Hypothalamus (tissue), 51 donors: ENCODE data around the gene BFSP2.

Experiments used
- DNase-seq, 51 donors: peaks; one replicate each; lab custom pipeline; 2025; lab: John Stamatoyannopoulos, UW

The BFSP2 gene, protein sequence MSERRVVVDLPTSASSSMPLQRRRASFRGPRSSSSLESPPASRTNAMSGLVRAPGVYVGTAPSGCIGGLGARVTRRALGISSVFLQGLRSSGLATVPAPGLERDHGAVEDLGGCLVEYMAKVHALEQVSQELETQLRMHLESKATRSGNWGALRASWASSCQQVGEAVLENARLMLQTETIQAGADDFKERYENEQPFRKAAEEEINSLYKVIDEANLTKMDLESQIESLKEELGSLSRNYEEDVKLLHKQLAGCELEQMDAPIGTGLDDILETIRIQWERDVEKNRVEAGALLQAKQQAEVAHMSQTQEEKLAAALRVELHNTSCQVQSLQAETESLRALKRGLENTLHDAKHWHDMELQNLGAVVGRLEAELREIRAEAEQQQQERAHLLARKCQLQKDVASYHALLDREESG

GRCh38 chr3:133400006-133400515 is at the start of gene BFSP2:
Gene BFSP2 (plus strand): TSS chr3:133400056. CDS start chr3:133400084, 28 bp downstream.
- DNase-seq, result no peak

- DNase-seq, result no peak
Observed at GRCh38 chr3:133354721-133355120, 45.1 kb upstream of the BFSP2 start.

DNA sequence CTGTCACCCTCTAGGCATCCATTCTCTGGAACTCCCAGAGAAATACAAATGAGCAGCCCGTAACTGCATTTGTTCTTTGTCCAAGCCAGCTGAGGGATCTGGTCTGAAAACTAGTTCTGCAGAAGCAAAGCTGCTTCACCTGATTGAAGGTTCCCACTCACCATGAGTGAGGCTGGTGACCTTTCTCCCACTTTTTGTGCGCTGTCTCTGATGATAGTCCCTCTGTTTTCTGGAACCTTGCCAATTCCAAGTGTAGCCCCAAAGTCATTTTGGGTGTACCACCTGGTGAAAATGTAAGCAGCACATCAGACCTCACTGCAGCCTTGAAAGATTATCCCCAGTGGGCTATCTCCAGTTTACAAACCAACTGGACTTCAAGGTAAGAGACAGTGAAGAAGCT is 39.4 kb upstream of the BFSP2 start:
- no peak for DNase-seq

DNA sequence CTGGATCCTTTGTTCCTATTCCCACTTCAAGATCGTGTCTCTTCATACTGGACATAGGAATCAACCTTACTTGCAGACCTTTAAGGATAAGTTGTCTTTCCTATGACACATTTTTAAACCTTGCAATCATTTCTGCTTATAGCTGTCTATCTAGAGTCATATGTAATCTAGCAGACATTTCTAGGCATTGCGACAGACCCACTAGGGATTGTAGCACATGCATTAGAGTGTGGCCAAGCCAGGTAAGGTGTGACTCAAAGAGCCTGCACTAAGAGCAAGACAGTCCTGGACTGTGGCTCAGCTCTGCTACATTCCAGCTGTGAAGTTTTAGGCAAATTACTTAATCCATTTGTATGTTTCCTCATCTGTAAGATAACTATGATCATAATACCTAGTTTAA is 38.8 kb upstream of the BFSP2 start:
- no peak for DNase-seq

- no peak for DNase-seq
Observed at GRCh38 chr3:133361435-133361834, 38.4 kb upstream of the BFSP2 start.

DNA sequence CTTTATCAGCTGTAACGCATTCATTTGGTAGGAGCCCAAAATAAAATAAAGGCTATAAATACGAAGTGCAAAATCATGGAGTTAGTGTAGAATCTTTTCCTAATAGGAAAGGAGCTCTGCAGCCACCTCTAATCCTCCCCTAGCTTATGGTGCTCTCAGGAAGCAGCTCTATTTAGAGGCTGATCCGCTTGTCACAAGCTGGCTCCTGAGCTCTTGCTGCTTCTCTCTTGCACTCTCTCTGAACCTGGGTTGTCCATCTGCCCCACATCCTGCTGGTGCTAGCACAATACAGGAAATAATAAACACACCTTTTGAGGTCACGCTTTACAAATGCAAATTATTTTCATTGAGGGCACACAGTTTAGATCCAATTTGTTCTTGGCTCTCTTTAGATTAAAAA is 37.3 kb upstream of the BFSP2 start:
- DNase-seq, result no peak

- no peak for DNase-seq
Observed at GRCh38 chr3:133364704-133365103, 35.2 kb upstream of the BFSP2 start.

- DNase-seq, result no peak
Observed at GRCh38 chr3:133366921-133367320, 32.9 kb upstream of the BFSP2 start.

GRCh38 chr3:133367403-133367802 is 32.5 kb upstream of the BFSP2 start:
- no peak for DNase-seq

GRCh38 chr3:133367956-133368355 is 31.9 kb upstream of the BFSP2 start:
- DNase-seq, result no peak

DNA sequence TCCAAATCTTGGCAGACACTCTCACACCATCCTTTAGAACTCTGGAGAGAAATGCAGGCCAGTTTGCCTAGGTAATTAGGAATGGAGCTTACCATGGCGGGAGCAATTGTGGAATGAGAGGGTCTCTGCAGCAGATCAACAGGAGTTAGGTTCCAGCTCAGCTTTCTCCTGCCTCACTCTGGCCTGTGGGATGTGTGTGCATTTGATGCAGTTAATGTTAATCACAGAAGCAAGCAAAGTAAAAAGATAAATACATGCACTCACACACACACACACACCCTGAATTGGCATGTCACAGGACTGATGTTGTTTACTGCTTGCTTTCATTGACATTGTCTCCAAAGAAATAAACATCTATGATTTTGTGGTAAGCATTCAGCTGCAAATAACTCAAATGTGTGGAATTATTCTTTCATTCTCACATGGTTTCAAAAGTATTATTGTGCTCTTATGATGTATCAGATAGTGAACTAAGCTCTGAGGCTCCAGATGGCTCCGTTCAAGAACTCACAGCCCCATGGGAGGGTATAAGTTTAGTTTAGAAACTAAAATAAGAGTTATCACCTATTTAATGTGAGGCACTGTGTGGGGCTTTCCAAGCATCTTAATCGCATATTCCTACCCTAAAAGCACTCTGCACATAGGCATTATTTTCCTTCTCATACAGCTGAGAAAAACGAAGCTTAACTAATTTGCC is 31.3 kb upstream of the BFSP2 start:
- no peak for DNase-seq

DNA sequence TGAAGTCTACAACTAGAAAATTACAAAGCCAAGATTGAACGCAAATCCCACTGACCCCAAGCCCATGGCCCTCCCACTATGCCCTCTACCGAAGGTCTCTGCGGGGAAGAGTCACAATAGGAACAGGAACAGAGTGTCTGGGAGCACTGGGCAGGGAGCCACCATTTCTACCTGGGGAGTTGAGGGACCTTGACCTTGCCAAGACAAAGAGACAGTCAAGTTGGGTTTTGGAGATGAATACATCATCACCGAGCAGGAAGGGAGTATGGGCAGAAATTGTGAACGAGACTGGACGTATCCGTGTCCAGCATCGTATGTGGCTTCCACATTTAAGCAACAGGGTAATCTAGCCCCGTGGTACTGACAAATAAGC is 30.8 kb upstream of the BFSP2 start:
- DNase-seq, result no peak

DNA sequence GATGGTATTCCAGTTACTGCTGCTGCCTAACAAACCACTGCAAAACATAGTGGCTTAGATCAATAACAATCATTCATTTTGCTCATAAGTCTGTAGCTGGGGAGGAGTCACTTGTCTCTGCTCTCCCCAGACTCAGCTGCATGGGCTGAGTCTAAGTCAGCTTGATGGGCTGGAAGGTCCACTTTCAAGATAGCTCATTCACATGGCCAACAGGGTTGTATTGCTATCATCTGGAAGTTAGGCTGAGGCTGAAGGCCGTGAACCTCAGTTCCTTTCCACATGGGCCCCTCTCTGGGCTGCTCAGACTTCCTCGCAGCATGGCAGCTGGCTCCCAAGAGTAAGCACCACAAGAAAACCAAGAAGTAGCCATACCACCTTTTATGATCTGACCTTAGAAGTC is 28.7 kb upstream of the BFSP2 start:
- DNase-seq, result no peak

DNA sequence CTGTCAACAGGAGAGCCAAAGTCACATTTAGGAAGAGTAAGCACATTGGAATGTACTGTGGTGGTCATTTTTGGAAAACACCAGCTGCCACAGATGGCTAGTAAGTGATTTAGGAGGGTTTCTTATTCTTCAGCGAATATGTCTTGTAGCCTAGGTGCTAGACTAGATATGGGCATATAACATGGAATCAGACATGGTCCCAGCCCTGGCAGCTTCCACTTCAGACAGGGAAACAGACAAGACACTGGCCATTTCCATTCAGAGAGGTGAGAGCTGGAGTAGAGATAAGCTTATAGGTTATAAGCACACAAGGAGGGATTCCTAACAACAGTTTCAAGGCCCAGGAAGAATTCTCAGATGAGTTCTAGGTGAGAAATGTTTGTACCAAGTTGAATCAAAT is 28.2 kb upstream of the BFSP2 start:
- DNase-seq, result no peak

DNA sequence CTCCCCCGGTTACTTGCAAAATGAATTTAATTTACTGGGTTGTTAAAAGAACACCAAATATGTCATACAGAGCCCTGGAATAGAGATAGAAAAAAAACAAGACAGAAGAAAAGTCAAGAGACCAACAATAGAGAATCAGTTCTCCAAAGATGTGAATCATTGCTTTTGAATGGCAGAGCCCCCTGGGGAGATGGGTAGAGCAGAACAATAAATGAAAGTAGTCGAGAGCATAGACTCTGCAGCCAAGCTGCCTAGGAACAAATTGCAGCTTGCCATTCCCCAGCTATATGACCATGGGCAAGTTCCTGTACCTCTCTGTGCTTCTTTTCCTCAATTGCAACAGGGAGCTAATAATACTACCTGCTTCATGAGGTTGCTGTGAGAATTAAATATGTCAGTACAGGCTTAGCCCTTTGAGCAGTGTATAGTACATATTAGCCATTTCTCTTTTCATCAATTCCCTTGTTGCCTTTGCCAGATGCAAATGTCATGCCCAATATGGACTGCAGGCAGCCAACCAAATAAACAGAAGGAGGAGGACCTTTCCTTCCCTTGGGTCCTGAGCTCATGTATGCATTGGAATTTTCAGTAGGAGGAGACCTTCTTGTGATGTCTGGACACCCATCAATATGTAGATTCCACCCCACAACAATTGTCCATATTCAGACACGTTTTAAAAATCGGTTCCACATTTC is 25.0 kb upstream of the BFSP2 start:
- no peak for DNase-seq

GRCh38 chr3:133375403-133375745 is 24.5 kb upstream of the BFSP2 start:
- DNase-seq, result no peak

- DNase-seq, result peak in 1 of 51 donors; percentile 9
Observed at GRCh38 chr3:133376810-133377209, 23.0 kb upstream of the BFSP2 start.

DNA sequence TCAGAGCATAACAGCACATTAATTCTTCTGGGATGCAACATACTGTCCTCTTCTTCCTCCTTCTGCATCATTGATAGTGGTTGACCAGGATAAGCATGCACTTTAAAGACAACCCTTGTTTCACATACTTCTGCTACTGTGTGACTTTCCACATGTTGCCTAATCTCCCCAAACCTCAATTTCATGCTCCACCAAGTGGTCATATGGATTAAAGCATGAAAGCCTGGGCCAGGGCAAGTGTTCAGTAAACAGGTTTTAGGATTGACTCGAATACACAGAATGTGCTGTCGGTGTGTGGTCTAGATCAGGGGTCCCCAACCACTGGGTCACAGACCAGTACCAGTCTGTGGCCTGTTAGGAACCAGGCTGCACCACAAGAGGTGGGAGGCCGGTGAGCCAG is 22.5 kb upstream of the BFSP2 start:
- DNase-seq, result peak in 6 of 51 donors; percentile 9 to 41 (median 12)

- DNase-seq, result no peak
Observed at GRCh38 chr3:133379926-133380325, 19.9 kb upstream of the BFSP2 start.

GRCh38 chr3:133380481-133381225 is 19.2 kb upstream of the BFSP2 start:
- no peak for DNase-seq
